Astrocyte (in vitro differentiated cells and primary cell): ENCODE data around the gene RAVER1. TPM values are rescaled to one million over a fixed set of nuclear protein-coding genes. Genes with fewer than 3 reads are reported as not detected.

Experiments used
- total RNA-seq: library from RNA; stranded (reverse); gene quantifications from 2 replicates; pipeline ENCODE4 v1.2.1, GENCODE V29; 2021

RAVER1 gene
- total RNA-seq, 1 donor from 2014 or later = 29.6 TPM

Other genes with a start within 250 kb of the RAVER1 start
- 73.5 and 86.8 TPM in 2 replicates for gene SHFL, start 247.2 kb downstream of the RAVER1 start, total RNA-seq
- gene ANGPTL6, start 230.9 kb downstream of the RAVER1 start, total RNA-seq = 0.24 TPM in 1 of 2 replicates, not detected in the other
- 54.2 and 55.6 TPM in 2 replicates for gene PPAN, start 227.2 kb downstream of the RAVER1 start, total RNA-seq
- 19.3 and 22.8 TPM in 2 replicates for gene P2RY11, start 221.8 kb downstream of the RAVER1 start, total RNA-seq
- 207 and 215 TPM in 2 replicates for gene EIF3G, start 213.6 kb downstream of the RAVER1 start, total RNA-seq
- 42.6 and 50.6 TPM in 2 replicates for gene DNMT1, start 138.6 kb downstream of the RAVER1 start, total RNA-seq
- gene S1PR2, start 102.2 kb downstream of the RAVER1 start, total RNA-seq = 15.7 and 16.8 TPM in 2 replicates
- gene MRPL4, start 81.3 kb downstream of the RAVER1 start, total RNA-seq = 57.8 and 60.3 TPM in 2 replicates
- 9.3 and 11.0 TPM in 2 replicates for gene ICAM1, start 62.4 kb downstream of the RAVER1 start, total RNA-seq
- 0.20 TPM in 1 of 2 replicates, not detected in the other for gene ICAM4, start 46.6 kb downstream of the RAVER1 start, total RNA-seq
- 0.07 and 0.31 TPM in 2 replicates for gene ICAM5, start 43.6 kb downstream of the RAVER1 start, total RNA-seq
- gene ZGLP1, start 23.7 kb downstream of the RAVER1 start, total RNA-seq = 2.5 and 3.4 TPM in 2 replicates
- gene FDX2, start 17.5 kb downstream of the RAVER1 start, total RNA-seq = 18.6 and 24.4 TPM in 2 replicates
- gene ICAM3, start 6.1 kb upstream of the RAVER1 start, total RNA-seq = 10.9 and 12.4 TPM in 2 replicates
- 76.5 and 82.7 TPM in 2 replicates for gene TYK2, start 47.0 kb upstream of the RAVER1 start, total RNA-seq
- gene CDC37, start 70.0 kb upstream of the RAVER1 start, total RNA-seq = 240 TPM in 2 replicates
- gene PDE4A, start 87.0 kb upstream of the RAVER1 start, total RNA-seq = 3.2 and 3.8 TPM in 2 replicates
- gene KEAP1, start 169.8 kb upstream of the RAVER1 start, total RNA-seq = 43.6 and 49.4 TPM in 2 replicates
- 1.00 and 1.1 TPM in 2 replicates for gene S1PR5, start 183.9 kb upstream of the RAVER1 start, total RNA-seq
- gene ATG4D, start 210.4 kb upstream of the RAVER1 start, total RNA-seq = 23.5 and 24.8 TPM in 2 replicates
- 14.1 and 15.9 TPM in 2 replicates for gene KRI1, start 232.5 kb upstream of the RAVER1 start, total RNA-seq
- 5.4 and 6.1 TPM in 2 replicates for gene CDKN2D, start 235.4 kb upstream of the RAVER1 start, total RNA-seq